IMR-90 (cell line): ENCODE data around the gene YPEL4. TPM values are rescaled to one million over a fixed set of nuclear protein-coding genes. Genes with fewer than 3 reads are reported as not detected.

Experiments used
- ATAC-seq: fragments of 200-7000 bp; cut with Tn5 transposase; 2 replicates; pipeline ENCODE4 v1.9.1; 2020; ENCODE audit warnings: low read depth, mild to moderate bottlenecking, moderate library complexity
- BruUV-seq: library from RNA; stranded (reverse); fragments of 400-500 nt; replicated peaks from 2 replicates; lab custom pipeline; 2021; lab: Mats Ljungman, UMichigan
- CTCF ChIA-PET: fragments of 300-600 bp; formaldehyde crosslinking; extraction: SDS; loops from one replicate; lab custom pipeline; 2021; ENCODE audit warnings: antibody characterized with exemption; lab: Yijun Ruan, JAX
- POLR2A ChIA-PET: fragments of 300-600 bp; sonication (Branson Sonifier 250); formaldehyde crosslinking; loops from one replicate; lab custom pipeline; 2022; ENCODE audit warnings: antibody characterized with exemption; ENCODE audit not compliant: unreplicated experiment; lab: Charles Lee
- DNase-seq: peaks from one replicate; pipeline ENCODE4 v3.0.0; 2013
- H2AFZ ChIP-seq: replicated peaks from 2 replicates; pipeline ENCODE3; 2013; ENCODE audit warnings: low read length, mild to moderate bottlenecking; ENCODE audit not compliant: poor library complexity
- H2AK5ac ChIP-seq: 2 replicates; pipeline ENCODE4 v1.6.1; 2013; ENCODE audit warnings: low read depth, low read length, inconsistent platforms
- H2AK9ac ChIP-seq: replicated peaks from 2 replicates; pipeline ENCODE3; 2013; ENCODE audit warnings: mild to moderate bottlenecking, low read depth, low read length, moderate library complexity; ENCODE audit not compliant: poor library complexity
- H2BK120ac ChIP-seq: 2 replicates; pipeline ENCODE4 v1.6.1; 2013; ENCODE audit warnings: low read depth, low read length, inconsistent platforms
- H2BK15ac ChIP-seq: 3 replicates; pipeline ENCODE4 v1.6.1; 2013; ENCODE audit warnings: low read depth, low read length, inconsistent platforms
- H2BK20ac ChIP-seq: 2 replicates; pipeline ENCODE4 v1.6.1; 2013; ENCODE audit warnings: low read depth, mild to moderate bottlenecking, inconsistent platforms, low read length, moderate library complexity
- H2BK5ac ChIP-seq: 2 replicates; pipeline ENCODE4 v1.6.1; 2013; ENCODE audit warnings: mild to moderate bottlenecking, low read depth, low read length, inconsistent platforms; ENCODE audit not compliant: poor library complexity, severe bottlenecking
- H3K14ac ChIP-seq: replicated peaks from 2 replicates; pipeline ENCODE4 v1.6.1; 2013; ENCODE audit warnings: low read depth, low read length, inconsistent platforms
- H3K18ac ChIP-seq: 2 replicates; pipeline ENCODE4 v1.6.1; 2013; ENCODE audit warnings: low read depth, low read length, control low read depth
- H3K23ac ChIP-seq: 2 replicates; pipeline ENCODE4 v1.6.1; 2013; ENCODE audit warnings: low read depth, low read length, inconsistent platforms
- H3K27ac ChIP-seq: 2 replicates; pipeline ENCODE4 v1.5.1; 2013; ENCODE audit warnings: mild to moderate bottlenecking, control low read depth, low read length; ENCODE audit not compliant: insufficient read depth
- H3K27me3 ChIP-seq: 2 replicates; pipeline ENCODE4 v1.6.1; 2013; ENCODE audit warnings: low read length; ENCODE audit not compliant: control insufficient read depth, insufficient read depth
- H3K36me3 ChIP-seq: 2 replicates; pipeline ENCODE4 v1.6.1; 2013; ENCODE audit warnings: low read length, mixed read lengths; ENCODE audit not compliant: control insufficient read depth, insufficient read depth
- H3K4ac ChIP-seq: 2 replicates; pipeline ENCODE4 v1.6.1; 2013; ENCODE audit warnings: low read depth, low read length, inconsistent platforms
- H3K4me1 ChIP-seq: 2 replicates; pipeline ENCODE4 v1.6.1; 2013; ENCODE audit warnings: low read length, mixed read lengths; ENCODE audit not compliant: control insufficient read depth, insufficient read depth
- H3K4me2 ChIP-seq: 2 replicates; pipeline ENCODE4 v1.6.1; 2013; ENCODE audit warnings: low read depth, mild to moderate bottlenecking, control low read depth, low read length, moderate library complexity
- H3K4me3 ChIP-seq: 2 replicates; pipeline ENCODE4 v1.5.1; 2013; ENCODE audit warnings: low read depth, mild to moderate bottlenecking, control low read depth, low read length, moderate library complexity; ENCODE audit not compliant: insufficient read depth
- H3K56ac ChIP-seq: 2 replicates; pipeline ENCODE4 v1.6.1; 2013; ENCODE audit warnings: low read length, inconsistent platforms; ENCODE audit not compliant: insufficient read depth; ENCODE audit errors: extremely low read depth
- H3K79me1 ChIP-seq, 2 experiments: 2 replicates each; pipeline ENCODE4 v1.6.1; 2013; ENCODE audit warnings: low read length in 2 of 2, inconsistent platforms in 1 of 2, low read depth in 1 of 2
- H3K9ac ChIP-seq: 2 replicates; pipeline ENCODE4 v1.6.1; 2013; ENCODE audit warnings: low read depth, low read length, control low read depth
- H3K9me1 ChIP-seq: 2 replicates; pipeline ENCODE4 v1.6.1; 2013; ENCODE audit warnings: low read length, inconsistent platforms; ENCODE audit not compliant: insufficient read depth
- H3K9me3 ChIP-seq: 2 replicates; pipeline ENCODE4 v1.6.1; 2013; ENCODE audit warnings: low read length; ENCODE audit not compliant: control insufficient read depth, insufficient read depth
- H4K20me1 ChIP-seq: 2 replicates; pipeline ENCODE4 v1.6.1; 2013; ENCODE audit warnings: low read length, inconsistent platforms; ENCODE audit not compliant: insufficient read depth
- H4K5ac ChIP-seq: 2 replicates; pipeline ENCODE4 v1.6.1; 2013; ENCODE audit warnings: mild to moderate bottlenecking, low read depth, low read length, control low read depth
- H4K8ac ChIP-seq, 2 experiments: 2 replicates each; pipeline ENCODE4 v1.6.1; 2013; ENCODE audit warnings: low read depth in 2 of 2, low read length in 2 of 2, control low read depth in 1 of 2, inconsistent platforms in 1 of 2
- H4K91ac ChIP-seq: 2 replicates; pipeline ENCODE4 v1.6.1; 2013; ENCODE audit warnings: low read depth, low read length, inconsistent platforms; ENCODE audit not compliant: insufficient read depth
- CEBPB ChIP-seq: IDR thresholded peaks from 2 replicates; pipeline ENCODE4 v1.6.1; 2012; ENCODE audit warnings: low read depth, low read length, improper control_type of control experiment
- MAFK ChIP-seq: IDR thresholded peaks from 2 replicates; pipeline ENCODE4 v1.6.1; 2012; ENCODE audit warnings: low read depth, low read length, improper control_type of control experiment
- MAZ ChIP-seq: IDR thresholded peaks from 2 replicates; pipeline ENCODE4 v1.6.1; 2012; ENCODE audit warnings: low read depth, mild to moderate bottlenecking, low read length, improper control_type of control experiment, moderate library complexity, borderline replicate concordance
- POLR2A ChIP-seq: IDR thresholded peaks from 2 replicates; pipeline ENCODE4 v1.6.1; 2012; ENCODE audit warnings: mild to moderate bottlenecking, low read depth, low read length
- SMC3 ChIP-seq: fragments of 150-350 bp; IDR thresholded peaks from 2 replicates; pipeline ENCODE4 v1.6.1; 2016; ENCODE audit warnings: low read depth, mild to moderate bottlenecking, antibody characterized with exemption, low read length, moderate library complexity
- WGBS, 2 experiments: methylation state at CpG; one replicate each; pipeline versions ENCODE4 v1.1.5 to v1.1.7; 2013; ENCODE audit warnings: missing lambda C conversion rate in 2 of 2; ENCODE audit not compliant: insufficient read length in 1 of 2; ENCODE audit errors: extremely low coverage in 2 of 2; 5-methylcytosine and 5-hydroxymethylcytosine counted together
- dilution Hi-C: fragments of 300-500 bp; cut with HindIII; formaldehyde crosslinking; loops from one replicate; pipeline ENCODE4 v1.14.3; 2018; ENCODE audit warnings: low sequenced_read_pairs; ENCODE audit not compliant: unreplicated experiment
- in situ Hi-C: fragments of 300-500 bp; cut with MboI; formaldehyde crosslinking; loops from 3 replicates; pipeline ENCODE4 v1.14.3; 2019; ENCODE audit warnings: low sequenced_read_pairs, inconsistent platforms, mixed read lengths
- intact Hi-C: fragments of 100-400 bp; cut with micrococcal nuclease; formaldehyde crosslinking; loops from 2 replicates; pipeline ENCODE4 v1.10.0; 2022
- polyA plus RNA-seq, 3 experiments: library from polyadenylated mRNA; depleted of rRNA; stranded (reverse); fragments of >200 nt; gene quantifications; 2 replicates each; pipeline ENCODE4 v1.2.3, GENCODE V29; 2012; ENCODE audit warnings: low replicate concordance in 1 of 3
- total RNA-seq: library from RNA; depleted of rRNA; stranded (reverse); fragments of >200 nt; gene quantifications from 2 replicates; pipeline ENCODE4 v1.2.3, GENCODE V29; 2012

Gene YPEL4
- total and polyA plus RNA-seq, 2 of the 4 experiments (the other 2 are of a cell fraction), result 0.18 to 0.79 TPM

GRCh38 chr11:57638005-57638781, 11.5 kb downstream of the YPEL4 start:
- Histone ChIP-seq H3K27me3 (peaks cover 11% of the 10 kb centered on the region), H3K4me2 (peak overlapping the region; percentile 85), H3K4ac (peak overlapping the region; percentile 100), H2BK20ac (peak overlapping the region; percentile 69), H3K14ac (peak overlapping the region; percentile 100), H3K4me3 (peak overlapping the region; percentile 96), H3K79me1 (peaks cover 18 to 50% of the 10 kb centered on the region in 2 experiments), H2BK120ac (peak overlapping the region; percentile 89), H2AK9ac (peak overlapping the region; percentile 100), H2AFZ (peak overlapping the region; percentile 99), H4K91ac (peak overlapping the region; percentile 100), H4K20me1 (peaks cover 41% of the 10 kb centered on the region), H2BK15ac (peak overlapping the region; percentile 96; the same call in 2 of the 3 replicates), H3K36me3 (peaks cover 1% of the 10 kb centered on the region; the same call in 1 of the 2 replicates), H3K18ac (peak overlapping the region; percentile 95), H3K27ac (peak overlapping the region; percentile 97), H3K9me3 (no peaks in the 10 kb centered on the region), H3K4me1 (peaks cover 14% of the 10 kb centered on the region), H2BK5ac (peak overlapping the region; percentile 98), H4K8ac (peak overlapping the region; percentile 90 to 97), H2AK5ac (peak overlapping the region; percentile 98), H3K56ac (peak overlapping the region; percentile 96), H3K9ac (peak overlapping the region; percentile 100), H4K5ac (peak overlapping the region; percentile 96), H3K9me1 (peaks cover 14% of the 10 kb centered on the region), H3K23ac (peak overlapping the region; percentile 100)
- POLR2A ChIA-PET, result no interaction called here
- 0% methylated on average over 11 of the region's 47 CpGs; no CpG with 5 or more reads in 1 of the 2 experiments for WGBS, 2 experiments
- dilution Hi-C loops, result no loop called here
- DNase-seq (peak; percentile 84), ATAC-seq (peak; percentile 90)
- CTCF ChIA-PET, result no interaction called here
- intact Hi-C loops, result no loop called here
- in situ Hi-C loops, result no loop called here
- TF ChIP-seq MAFK, result no peak
- no peak for TF ChIP-seq CEBPB
- TF ChIP-seq MAZ, result peak; percentile 55; the same call in 1 of the 2 replicates
- no peak for TF ChIP-seq SMC3
- TF ChIP-seq POLR2A, result peak; percentile 36; the same call in 1 of the 2 replicates
- no TSS peak for BruUV-seq
